Middle frontal gyrus (tissue), 1 donor: ENCODE data around the gene KRTAP27-1.

Source experiments
- DNase-seq: peaks from one replicate; pipeline ENCODE4 v3.0.0-alpha.2; 2015; ENCODE audit warnings: low spot score; ENCODE audit errors: extremely low spot score

KRTAP27-1 gene

GRCh38 chr21:30289215-30289614 is 48.3 kb downstream of the KRTAP27-1 start, which contains the start of gene KRTAP25-1:
Gene KRTAP25-1 (minus strand): TSS chr21:30289514. CDS start chr21:30289490, 24 bp downstream.
- DNase-seq = no peak
